Heart left ventricle (tissue), 13 donors: ENCODE results near the gene ATXN7L1.

ENCODE experiments used
- POLR2A ChIP-seq, 2 donors: fragments of 450-650 bp; IDR thresholded peaks; one replicate each; pipeline ENCODE4 v1.6.1; 2017; ENCODE audit warnings: antibody characterized with exemption in 2 of 2, mild to moderate bottlenecking in 2 of 2, moderate library complexity in 2 of 2
- TF ChIP-seq, protein P1 (sequence below), 12 donors: fragments of 200-600 bp; sonication (generic) in 4 of 12; IDR thresholded peaks; one replicate each; pipeline versions ENCODE4 v1.5.0 to v1.8.0; 2018 to 2022; ENCODE audit warnings: antibody characterized with exemption in 12 of 12, mild to moderate bottlenecking in 5 of 12
- donor health status: ischemic (EF 13 %, LVEDD 7.1; RV severe dilation, severe dysfunction).
- donor health status: DM: no; HTN: yes; CAD: no.
- donor health status: DM: no; HTN: no; CAD: no.
- donor health status: ischemic (EF 25% LVEDD 6.9; RV normal size, moderate dysfunction).
- donor health status: ischemic (EF 25% LVEDD 5.7; RV mildly dilated, moderate dysfunction).
- donor health status: ischemic (EF 35%, LVEDD 5.7; RV mildly dilated, moderate dysfunction).
- donor health status: nonischemic (EF 11% LVEDD 7.7; RV severe dilation, severe dysfunction).
- donor health status: DM: yes; HTN: yes; CAD: no.
- donor health status: PGD.
- donor health status: ischemic (EF 29% LVEDD 5.4; RV normal size, mild dysfunction).
- donor health status: nonischemic (EF 23%, LVEDD 6.1; RV moderate dilation, normal function).

DNA sequence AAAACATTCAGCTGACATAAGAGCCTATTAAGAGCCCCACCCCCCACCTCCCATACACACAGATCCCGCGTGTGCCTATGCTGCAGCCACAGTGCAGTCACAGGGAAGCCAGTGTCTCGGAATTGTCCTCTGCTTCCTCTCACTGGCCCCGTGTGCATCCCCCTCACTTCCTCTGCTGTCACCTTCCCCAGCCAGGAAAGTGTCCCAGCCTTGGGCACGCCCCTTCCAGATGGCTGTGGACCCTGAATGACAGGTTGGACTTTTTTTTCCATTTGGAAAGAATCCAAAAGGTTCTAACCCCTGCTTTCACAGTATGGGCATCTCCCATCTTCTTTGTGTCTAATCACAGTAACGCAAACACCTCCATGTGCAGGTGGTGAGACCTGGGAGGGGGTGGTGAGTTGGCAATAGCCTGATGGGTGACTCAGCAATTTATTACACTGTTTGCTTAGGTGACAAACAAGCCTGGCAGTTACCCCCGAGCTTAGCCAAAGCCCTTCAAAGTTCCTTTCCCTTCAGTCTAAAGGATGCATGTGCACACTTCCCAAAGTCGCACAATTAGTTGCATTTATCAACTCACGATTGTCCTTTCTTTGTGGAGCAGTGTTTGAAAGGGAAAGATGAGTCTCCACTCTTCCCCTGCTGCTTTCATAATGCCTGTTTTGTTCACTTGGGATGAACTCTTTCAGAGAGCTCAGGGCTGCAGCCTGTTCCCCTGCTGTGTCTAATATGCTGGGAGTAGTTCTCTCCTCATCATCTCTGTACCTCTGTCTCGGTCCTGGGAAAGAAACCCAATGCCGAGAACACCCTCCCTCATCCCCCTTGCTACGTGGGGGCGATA lies 227.6 kb downstream of the ATXN7L1 start:
- TF ChIP-seq, protein P1, sequence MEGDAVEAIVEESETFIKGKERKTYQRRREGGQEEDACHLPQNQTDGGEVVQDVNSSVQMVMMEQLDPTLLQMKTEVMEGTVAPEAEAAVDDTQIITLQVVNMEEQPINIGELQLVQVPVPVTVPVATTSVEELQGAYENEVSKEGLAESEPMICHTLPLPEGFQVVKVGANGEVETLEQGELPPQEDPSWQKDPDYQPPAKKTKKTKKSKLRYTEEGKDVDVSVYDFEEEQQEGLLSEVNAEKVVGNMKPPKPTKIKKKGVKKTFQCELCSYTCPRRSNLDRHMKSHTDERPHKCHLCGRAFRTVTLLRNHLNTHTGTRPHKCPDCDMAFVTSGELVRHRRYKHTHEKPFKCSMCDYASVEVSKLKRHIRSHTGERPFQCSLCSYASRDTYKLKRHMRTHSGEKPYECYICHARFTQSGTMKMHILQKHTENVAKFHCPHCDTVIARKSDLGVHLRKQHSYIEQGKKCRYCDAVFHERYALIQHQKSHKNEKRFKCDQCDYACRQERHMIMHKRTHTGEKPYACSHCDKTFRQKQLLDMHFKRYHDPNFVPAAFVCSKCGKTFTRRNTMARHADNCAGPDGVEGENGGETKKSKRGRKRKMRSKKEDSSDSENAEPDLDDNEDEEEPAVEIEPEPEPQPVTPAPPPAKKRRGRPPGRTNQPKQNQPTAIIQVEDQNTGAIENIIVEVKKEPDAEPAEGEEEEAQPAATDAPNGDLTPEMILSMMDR (IDR thresholded peaks at IDR 0.05): no peak
- no peak for TF ChIP-seq POLR2A (IDR thresholded peaks at IDR 0.05)
